RWPE1 (cell line): Measurements from ENCODE around the gene ZGRF1.

Experiments used
- CTCF ChIA-PET: fragments of 350-600 bp; sonication (Branson Sonifier 250); formaldehyde crosslinking; extraction: SDS; loops from one replicate; lab custom pipeline; 2021; lab: Yijun Ruan, JAX
- POLR2A ChIA-PET: fragments of 400-600 bp; formaldehyde crosslinking; extraction: SDS; loops from one replicate; lab custom pipeline; 2020; ENCODE audit warnings: antibody characterized with exemption; ENCODE audit not compliant: low non-redundant PET; lab: Yijun Ruan, JAX
- DNase-seq: peaks from one replicate; pipeline ENCODE4 v3.0.0; 2012; ENCODE audit warnings: low spot score
- H3K27ac ChIP-seq: fragments of 450-650 bp; 2 replicates; pipeline ENCODE4 v1.5.1; 2017
- TF ChIP-seq, protein P1 (sequence below): fragments of 450-650 bp; conservative IDR thresholded peaks from 2 replicates; pipeline ENCODE4 v1.5.1; 2017; ENCODE audit warnings: low read depth, mild to moderate bottlenecking

ZGRF1 gene

DNA sequence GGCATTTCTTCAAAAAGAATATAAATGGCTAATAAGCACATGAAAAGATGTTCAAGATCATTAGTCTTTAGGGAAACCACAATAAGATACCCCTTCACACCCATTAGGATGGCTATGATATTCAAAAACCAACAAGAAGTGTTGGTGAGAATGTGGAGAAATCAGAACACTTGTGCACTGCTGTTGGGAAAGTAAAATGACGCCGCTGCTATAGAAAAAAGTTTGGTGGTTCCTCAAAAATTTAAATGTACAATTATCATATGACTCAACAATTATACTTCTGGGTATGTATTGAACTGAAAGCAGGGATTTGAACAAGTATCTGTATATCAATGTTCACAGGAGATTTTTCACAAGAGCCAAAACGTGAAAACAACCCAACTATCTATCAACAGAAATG is 91.4 kb downstream of the ZGRF1 start:
- POLR2A ChIA-PET = no interaction called here

DNA sequence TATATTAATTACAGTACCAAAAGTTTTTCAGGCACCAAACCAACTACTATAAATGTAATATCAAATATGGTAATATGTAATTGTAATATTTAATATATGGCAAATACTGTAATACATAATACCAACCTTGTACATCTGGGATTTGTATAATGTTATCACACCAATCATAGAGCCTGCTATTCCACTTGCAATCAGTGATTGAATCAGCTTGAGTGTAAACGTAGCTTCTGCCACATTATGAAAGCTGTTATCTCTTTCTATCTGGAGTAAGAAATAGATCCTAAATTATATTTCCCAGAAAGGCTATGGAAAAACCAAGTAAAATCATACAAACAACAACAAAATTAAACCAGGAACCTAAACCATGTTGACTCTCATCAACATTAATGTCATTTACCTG is 96.0 kb downstream of the ZGRF1 start:
- TF ChIP-seq, protein P1, sequence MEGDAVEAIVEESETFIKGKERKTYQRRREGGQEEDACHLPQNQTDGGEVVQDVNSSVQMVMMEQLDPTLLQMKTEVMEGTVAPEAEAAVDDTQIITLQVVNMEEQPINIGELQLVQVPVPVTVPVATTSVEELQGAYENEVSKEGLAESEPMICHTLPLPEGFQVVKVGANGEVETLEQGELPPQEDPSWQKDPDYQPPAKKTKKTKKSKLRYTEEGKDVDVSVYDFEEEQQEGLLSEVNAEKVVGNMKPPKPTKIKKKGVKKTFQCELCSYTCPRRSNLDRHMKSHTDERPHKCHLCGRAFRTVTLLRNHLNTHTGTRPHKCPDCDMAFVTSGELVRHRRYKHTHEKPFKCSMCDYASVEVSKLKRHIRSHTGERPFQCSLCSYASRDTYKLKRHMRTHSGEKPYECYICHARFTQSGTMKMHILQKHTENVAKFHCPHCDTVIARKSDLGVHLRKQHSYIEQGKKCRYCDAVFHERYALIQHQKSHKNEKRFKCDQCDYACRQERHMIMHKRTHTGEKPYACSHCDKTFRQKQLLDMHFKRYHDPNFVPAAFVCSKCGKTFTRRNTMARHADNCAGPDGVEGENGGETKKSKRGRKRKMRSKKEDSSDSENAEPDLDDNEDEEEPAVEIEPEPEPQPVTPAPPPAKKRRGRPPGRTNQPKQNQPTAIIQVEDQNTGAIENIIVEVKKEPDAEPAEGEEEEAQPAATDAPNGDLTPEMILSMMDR = no peak
- ChIA-PET POLR2A (no interaction called here), CTCF (no interaction called here)
- no peak overlapping the region for H3K27ac ChIP-seq
- DNase-seq = no peak

More for the DNA sequence above, 91.4 kb downstream of the ZGRF1 start:
- DNase-seq = no peak
- TF ChIP-seq, protein P1 = no peak
- CTCF ChIA-PET = no interaction called here
- no peak overlapping the region for H3K27ac ChIP-seq

DNA sequence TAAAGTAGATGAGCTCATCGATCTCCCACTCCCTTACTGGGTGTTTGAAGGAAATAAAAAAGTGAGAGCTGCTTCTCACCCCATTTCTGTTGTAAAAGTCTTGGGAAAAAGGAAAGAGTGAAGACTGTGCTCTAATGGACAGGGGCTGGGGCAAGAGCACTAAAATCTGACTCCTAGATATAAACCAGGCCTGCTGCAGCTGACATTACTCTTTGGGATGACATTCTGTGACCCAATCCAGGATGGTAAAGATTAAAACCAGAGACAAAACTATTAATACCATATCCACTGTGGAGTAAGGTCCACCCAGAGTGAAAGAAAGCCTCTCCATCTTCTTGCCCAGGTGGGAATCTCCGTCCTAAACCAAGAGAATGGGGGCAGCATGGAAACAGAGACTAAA is 100.6 kb downstream of the ZGRF1 start:
- TF ChIP-seq, protein P1 = no peak
- ChIA-PET POLR2A (no interaction called here), CTCF (no interaction called here)
- H3K27ac ChIP-seq = no peak overlapping the region
- no peak for DNase-seq

DNA sequence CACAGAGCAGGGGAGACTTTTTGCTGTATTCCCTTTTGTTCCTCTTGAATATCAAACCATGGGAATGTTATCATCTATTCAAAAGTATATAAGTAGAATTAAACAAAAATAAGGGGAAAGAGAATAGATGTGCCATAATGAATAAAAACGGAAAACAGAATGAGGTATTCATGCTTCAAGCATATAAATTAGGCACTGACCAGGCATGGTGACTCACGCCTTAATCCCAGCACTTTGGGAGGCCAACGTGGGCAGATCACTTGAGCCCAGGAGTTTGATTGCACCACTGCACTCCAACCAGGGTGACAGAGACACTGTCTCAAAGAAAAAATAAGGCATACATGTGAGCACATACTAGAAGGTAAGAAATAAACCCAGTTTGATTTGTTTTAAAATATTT is 104.4 kb downstream of the ZGRF1 start:
- POLR2A ChIA-PET = no interaction called here
- TF ChIP-seq, protein P1 = no peak
- CTCF ChIA-PET = interaction anchor here (0.6 kb wide), 1 partner anchor 359 kb away, joined by 4 read pairs; no protein-coding TSS in a partner anchor
- DNase-seq = no peak
- H3K27ac ChIP-seq = no peak overlapping the region

DNA sequence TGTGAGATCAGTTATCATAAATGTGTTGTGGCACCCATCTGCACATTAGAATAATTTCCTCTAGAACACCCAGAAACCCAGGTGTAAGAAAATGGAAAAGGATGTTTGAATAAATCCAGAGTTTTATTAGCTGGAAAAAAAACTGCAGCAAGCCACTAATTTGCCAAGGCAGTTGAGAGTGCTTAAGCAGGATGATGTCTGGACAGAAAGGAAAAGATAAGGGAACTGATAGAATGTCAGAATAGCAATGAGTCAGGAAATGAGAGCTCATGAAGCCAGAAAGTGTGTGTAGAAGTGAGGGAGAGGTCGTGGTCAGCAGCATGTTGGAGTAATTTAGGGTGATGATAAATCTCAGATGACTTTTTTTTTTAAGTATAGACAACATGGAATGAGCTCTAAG is 105.6 kb downstream of the ZGRF1 start:
- ChIA-PET CTCF (interaction anchor here (0.6 to 0.7 kb wide), 2 partner anchors 357 to 420 kb away, joined by 3 to 5 read pairs; no protein-coding TSS in a partner anchor), POLR2A (no interaction called here)
- TF ChIP-seq, protein P1 = no peak
- no peak overlapping the region for H3K27ac ChIP-seq
- DNase-seq = no peak

DNA sequence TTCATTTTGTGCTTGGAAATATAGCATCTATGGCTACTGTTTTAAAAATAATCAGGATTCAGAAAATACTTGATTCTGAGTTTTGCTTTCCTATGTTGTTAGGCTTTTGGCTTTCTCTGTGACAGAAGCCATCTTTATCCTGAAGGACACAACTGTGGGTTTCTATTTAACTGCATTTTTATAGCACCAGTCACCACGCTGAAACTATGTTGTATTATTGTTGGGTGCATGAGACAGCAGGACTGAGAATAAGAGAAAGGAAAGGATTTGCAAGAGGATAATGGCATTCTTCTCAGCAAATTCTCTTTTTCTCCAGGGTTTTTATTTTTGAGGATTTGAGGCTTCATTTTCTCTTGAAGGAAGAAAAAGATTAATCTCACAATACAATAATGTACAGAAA is 110.6 kb downstream of the ZGRF1 start:
- POLR2A ChIA-PET = no interaction called here
- DNase-seq = no peak
- CTCF ChIA-PET = no interaction called here
- TF ChIP-seq, protein P1 = no peak
- H3K27ac ChIP-seq = no peak overlapping the region
